Hepatocyte (in vitro differentiated cells): ENCODE data around the gene AVPR2. TPM values are rescaled to one million over a fixed set of nuclear protein-coding genes. Genes with fewer than 3 reads are reported as not detected.

Source experiments
- DNase-seq: peaks from one replicate; pipeline ENCODE4 v3.0.0-alpha.2; 2016; ENCODE audit warnings: low spot score
- H2AFZ ChIP-seq: fragments of 200-600 bp; sonication (generic); 2 replicates; pipeline ENCODE4 v1.6.0; 2016; ENCODE audit warnings: antibody characterized with exemption, mild to moderate bottlenecking
- H3K27ac ChIP-seq: fragments of 200-600 bp; sonication (generic); 2 replicates; pipeline ENCODE4 v1.5.1; 2016; ENCODE audit warnings: mild to moderate bottlenecking
- H3K27me3 ChIP-seq: fragments of 200-600 bp; sonication (generic); 2 replicates; pipeline ENCODE4 v1.6.1; 2016
- H3K36me3 ChIP-seq: fragments of 200-600 bp; sonication (generic); replicated peaks from 2 replicates; pipeline ENCODE4 v1.5.1; 2016; ENCODE audit warnings: low read depth; ENCODE audit not compliant: insufficient read depth
- H3K4me1 ChIP-seq: fragments of 200-600 bp; sonication (generic); 2 replicates; pipeline ENCODE4 v1.5.1; 2016; ENCODE audit warnings: mild to moderate bottlenecking, moderate library complexity; ENCODE audit not compliant: insufficient read depth
- H3K4me2 ChIP-seq: fragments of 200-600 bp; sonication (generic); 2 replicates; pipeline ENCODE4 v1.6.0; 2016
- H3K4me3 ChIP-seq: fragments of 200-600 bp; sonication (generic); 2 replicates; pipeline ENCODE4 v1.5.1; 2016; ENCODE audit warnings: mild to moderate bottlenecking
- H3K79me2 ChIP-seq: fragments of 200-600 bp; sonication (generic); 2 replicates; pipeline ENCODE4 v1.6.0; 2017; ENCODE audit warnings: mild to moderate bottlenecking
- H3K9me2 ChIP-seq: fragments of 200-600 bp; sonication (generic); replicated peaks from 2 replicates; pipeline ENCODE4 v1.6.0; 2017; ENCODE audit warnings: mild to moderate bottlenecking; ENCODE audit not compliant: insufficient read depth
- H3K9me3 ChIP-seq: fragments of 200-600 bp; sonication (generic); 2 replicates; pipeline ENCODE4 v1.5.1; 2016; ENCODE audit warnings: low read depth, mild to moderate bottlenecking
- H4K20me1 ChIP-seq: fragments of 200-600 bp; sonication (generic); 2 replicates; pipeline ENCODE4 v1.6.0; 2016; ENCODE audit warnings: mild to moderate bottlenecking; ENCODE audit not compliant: insufficient read depth, poor library complexity, severe bottlenecking
- EZH2 ChIP-seq: fragments of 200-600 bp; sonication (generic); IDR thresholded peaks from 2 replicates; pipeline ENCODE4 v1.6.1; 2016; ENCODE audit warnings: antibody characterized with exemption, mild to moderate bottlenecking, borderline replicate concordance
- EZH2phosphoT487 ChIP-seq: fragments of 200-600 bp; sonication (generic); IDR thresholded peaks from one replicate; pipeline ENCODE4 v1.6.1; 2018; ENCODE audit warnings: antibody characterized with exemption, mild to moderate bottlenecking, low read depth, moderate library complexity; ENCODE audit not compliant: unreplicated experiment, severe bottlenecking
- WGBS: methylation state at CpG from one replicate; pipeline ENCODE4 v1.1.6; 2016; ENCODE audit warnings: low lambda C conversion rate; ENCODE audit errors: missing lambda C conversion rate; 5-methylcytosine and 5-hydroxymethylcytosine counted together
- polyA plus RNA-seq: library from polyadenylated mRNA; unstranded; fragments of >200 nt; fragmentation: Nextera tagmentation; extraction: Ambion mirVana; gene quantifications from 2 replicates; pipeline ENCODE4 v1.2.1, GENCODE V29; 2016
- total RNA-seq: library from RNA; depleted of rRNA; stranded (reverse); fragments of >200 nt; gene quantifications from 2 replicates; pipeline ENCODE4 v1.2.3, GENCODE V29; 2014
- TF ChIP-seq, protein P1 (sequence below): fragments of 200-600 bp; sonication (generic); IDR thresholded peaks from 2 replicates; pipeline ENCODE4 v1.5.1; 2016; ENCODE audit warnings: antibody characterized with exemption, mild to moderate bottlenecking; ENCODE audit not compliant: poor library complexity

The AVPR2 gene
- total and polyA plus RNA-seq, 2 experiments from 2014 or later = not detected

GRCh38 chrX:153901753-153902140, 2.7 kb upstream of the AVPR2 start:
- no peaks in the 10 kb centered on the region for H3K36me3 ChIP-seq
- H3K9me3 ChIP-seq = no peaks in the 10 kb centered on the region
- no peak for TF ChIP-seq EZH2
- no peaks in the 10 kb centered on the region for H4K20me1 ChIP-seq
- H3K27ac ChIP-seq = no peak overlapping the region
- H3K9me2 ChIP-seq = no peaks in the 10 kb centered on the region
- no peak overlapping the region for H3K4me2 ChIP-seq
- H3K27me3 ChIP-seq = no peaks in the 10 kb centered on the region
- no peak overlapping the region for H3K4me3 ChIP-seq
- no peak for DNase-seq
- no peaks in the 10 kb centered on the region for H3K4me1 ChIP-seq
- WGBS = 68% methylated on average over 8 of the region's 8 CpGs
- no peaks in the 10 kb centered on the region for H3K79me2 ChIP-seq
- no peak overlapping the region for H2AFZ ChIP-seq

DNA sequence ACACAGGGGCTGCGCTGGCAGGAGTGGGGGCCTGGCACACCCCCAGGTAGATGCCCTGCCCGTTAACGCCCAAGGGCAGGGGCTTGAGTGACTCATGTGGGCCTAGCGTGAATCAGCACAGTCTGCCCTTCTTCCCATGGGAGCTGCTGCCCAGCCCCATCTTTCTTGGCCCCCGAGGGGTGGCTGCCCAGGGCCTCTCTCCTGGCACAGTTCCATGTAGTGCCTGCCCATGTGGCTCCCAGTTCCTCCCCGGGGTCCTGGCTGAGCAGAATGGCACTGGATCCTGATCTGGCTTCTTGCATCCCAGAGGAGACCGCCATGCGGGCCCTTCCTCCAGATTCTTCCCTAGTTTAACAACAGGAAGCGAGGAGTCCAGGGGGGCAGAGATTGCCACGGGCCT, 2.1 kb upstream of the AVPR2 start:
- Histone ChIP-seq H3K27ac (no peak overlapping the region), H3K4me1 (no peaks in the 10 kb centered on the region), H2AFZ (no peak overlapping the region), H3K27me3 (no peaks in the 10 kb centered on the region), H3K79me2 (no peaks in the 10 kb centered on the region), H3K4me3 (no peak overlapping the region), H4K20me1 (no peaks in the 10 kb centered on the region), H3K9me3 (no peaks in the 10 kb centered on the region), H3K4me2 (no peak overlapping the region), H3K9me2 (no peaks in the 10 kb centered on the region), H3K36me3 (no peaks in the 10 kb centered on the region)
- 73% methylated on average over 10 of the region's 10 CpGs for WGBS
- no peak for DNase-seq
- TF ChIP-seq, protein P1, sequence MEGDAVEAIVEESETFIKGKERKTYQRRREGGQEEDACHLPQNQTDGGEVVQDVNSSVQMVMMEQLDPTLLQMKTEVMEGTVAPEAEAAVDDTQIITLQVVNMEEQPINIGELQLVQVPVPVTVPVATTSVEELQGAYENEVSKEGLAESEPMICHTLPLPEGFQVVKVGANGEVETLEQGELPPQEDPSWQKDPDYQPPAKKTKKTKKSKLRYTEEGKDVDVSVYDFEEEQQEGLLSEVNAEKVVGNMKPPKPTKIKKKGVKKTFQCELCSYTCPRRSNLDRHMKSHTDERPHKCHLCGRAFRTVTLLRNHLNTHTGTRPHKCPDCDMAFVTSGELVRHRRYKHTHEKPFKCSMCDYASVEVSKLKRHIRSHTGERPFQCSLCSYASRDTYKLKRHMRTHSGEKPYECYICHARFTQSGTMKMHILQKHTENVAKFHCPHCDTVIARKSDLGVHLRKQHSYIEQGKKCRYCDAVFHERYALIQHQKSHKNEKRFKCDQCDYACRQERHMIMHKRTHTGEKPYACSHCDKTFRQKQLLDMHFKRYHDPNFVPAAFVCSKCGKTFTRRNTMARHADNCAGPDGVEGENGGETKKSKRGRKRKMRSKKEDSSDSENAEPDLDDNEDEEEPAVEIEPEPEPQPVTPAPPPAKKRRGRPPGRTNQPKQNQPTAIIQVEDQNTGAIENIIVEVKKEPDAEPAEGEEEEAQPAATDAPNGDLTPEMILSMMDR = no peak
- TF ChIP-seq EZH2phosphoT487 = no peak
- TF ChIP-seq EZH2 = no peak

GRCh38 chrX:153903238-153903980, 1.1 kb upstream of the AVPR2 start:
- H3K4me1 ChIP-seq = no peaks in the 10 kb centered on the region
- TF ChIP-seq EZH2 (no peak), EZH2phosphoT487 (no peak)
- TF ChIP-seq, protein P1 = no peak
- H4K20me1 ChIP-seq = no peaks in the 10 kb centered on the region
- no peaks in the 10 kb centered on the region for H3K36me3 ChIP-seq
- WGBS = 87% methylated on average over 14 of the region's 18 CpGs
- DNase-seq = no peak
- no peaks in the 10 kb centered on the region for H3K27me3 ChIP-seq
- no peaks in the 10 kb centered on the region for H3K79me2 ChIP-seq
- no peaks in the 10 kb centered on the region for H3K9me2 ChIP-seq
- no peak overlapping the region for H3K4me2 ChIP-seq
- H3K9me3 ChIP-seq = no peaks in the 10 kb centered on the region
- H2AFZ ChIP-seq = no peak overlapping the region
- no peak overlapping the region for H3K4me3 ChIP-seq
- H3K27ac ChIP-seq = no peak overlapping the region

GRCh38 chrX:153905481-153906095, 1.1 kb downstream of the AVPR2 start:
- no peak for DNase-seq

More at GRCh38 chrX:153905481-153906095, 1.1 kb downstream of the AVPR2 start:
- WGBS = 92% methylated on average over 31 of the region's 32 CpGs
- no peak overlapping the region for H3K4me3 ChIP-seq
- H3K27me3 ChIP-seq = no peaks in the 10 kb centered on the region
- no peaks in the 10 kb centered on the region for H3K9me2 ChIP-seq
- no peak for TF ChIP-seq EZH2
- TF ChIP-seq, protein P1 = no peak
- TF ChIP-seq EZH2phosphoT487 = no peak
- H3K36me3 ChIP-seq = no peaks in the 10 kb centered on the region
- H3K27ac ChIP-seq = no peak overlapping the region
- H4K20me1 ChIP-seq = no peaks in the 10 kb centered on the region
- H3K4me2 ChIP-seq = no peak overlapping the region
- no peaks in the 10 kb centered on the region for H3K79me2 ChIP-seq
- H3K9me3 ChIP-seq = no peaks in the 10 kb centered on the region
- H2AFZ ChIP-seq = no peak overlapping the region
- H3K4me1 ChIP-seq = no peaks in the 10 kb centered on the region
